Fibroblast of upper back skin (primary cell): ENCODE data around the gene EHD1.
"Not testable (repeated sequence)": the region's sequence is repeated elsewhere in the genome, so short reads cannot be mapped to it uniquely, and the experiment has no call there.

Experiments used
- DNase-seq: peaks from one replicate; pipeline ENCODE4 v3.0.0-alpha.2; 2013

Gene EHD1

GRCh38 chr11:64855596-64856304, 22.7 kb downstream of the EHD1 start:
- no peak for DNase-seq

- DNase-seq, result peak; percentile 85
Measured at GRCh38 chr11:64854534-64855502, 23.6 kb downstream of the EHD1 start.

GRCh38 chr11:64854157-64854533, 24.3 kb downstream of the EHD1 start:
- DNase-seq, result no peak

DNA sequence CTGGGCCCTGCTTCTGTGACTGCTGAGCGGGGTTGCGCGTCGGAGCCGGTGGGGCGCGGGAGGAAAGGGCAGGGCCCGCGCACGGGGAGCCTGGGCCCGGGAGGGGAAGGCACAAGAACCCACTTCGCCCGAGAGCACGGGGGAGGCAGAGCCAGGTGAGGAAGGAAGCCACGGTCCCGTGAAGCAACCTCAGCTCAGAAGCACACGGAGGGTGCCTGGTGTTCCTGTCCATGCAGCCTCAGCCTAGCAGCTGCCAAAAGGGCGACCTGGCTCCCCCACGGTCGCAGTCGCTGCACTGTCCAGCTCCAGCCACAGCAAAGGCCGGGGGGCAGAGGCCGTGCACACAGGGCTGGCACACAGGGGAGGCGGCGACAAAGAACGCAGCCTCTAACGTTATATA, 24.7 kb downstream of the EHD1 start:
- DNase-seq, result no peak

DNA sequence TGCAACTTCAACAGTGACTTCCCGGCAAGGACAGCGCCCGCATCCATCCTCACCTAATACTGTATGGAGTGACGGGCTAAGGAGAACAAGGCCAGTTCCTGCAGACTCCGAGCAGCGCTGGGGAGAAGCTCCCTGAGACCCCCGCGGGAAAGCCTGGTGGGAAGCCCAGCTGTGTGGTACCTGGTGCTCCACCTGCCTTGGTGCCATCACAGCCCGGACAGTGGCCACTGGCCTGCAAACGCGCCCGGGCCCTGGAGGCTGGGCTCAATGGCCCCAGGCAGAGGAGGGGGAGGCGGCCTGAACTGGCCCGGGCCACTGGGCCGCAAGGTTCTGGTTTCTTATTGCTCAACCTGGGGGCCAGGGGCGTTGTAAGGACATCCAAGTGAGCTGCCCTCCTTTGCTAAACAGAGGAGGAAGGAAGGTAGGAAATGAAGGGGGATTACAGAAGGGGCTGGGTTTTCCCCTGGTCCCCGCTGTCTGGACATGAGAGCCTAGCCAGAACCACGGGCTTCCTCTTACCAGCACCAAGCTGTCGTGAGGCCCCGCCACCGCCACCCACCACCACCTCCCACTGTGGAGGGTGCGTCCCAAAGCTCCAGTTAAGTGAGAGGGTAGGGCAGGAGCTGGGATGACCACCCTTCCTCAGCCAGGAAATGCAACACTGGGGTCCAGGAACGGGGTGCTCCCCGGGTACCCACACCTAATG, 25.5 kb downstream of the EHD1 start:
- no peak for DNase-seq

DNA sequence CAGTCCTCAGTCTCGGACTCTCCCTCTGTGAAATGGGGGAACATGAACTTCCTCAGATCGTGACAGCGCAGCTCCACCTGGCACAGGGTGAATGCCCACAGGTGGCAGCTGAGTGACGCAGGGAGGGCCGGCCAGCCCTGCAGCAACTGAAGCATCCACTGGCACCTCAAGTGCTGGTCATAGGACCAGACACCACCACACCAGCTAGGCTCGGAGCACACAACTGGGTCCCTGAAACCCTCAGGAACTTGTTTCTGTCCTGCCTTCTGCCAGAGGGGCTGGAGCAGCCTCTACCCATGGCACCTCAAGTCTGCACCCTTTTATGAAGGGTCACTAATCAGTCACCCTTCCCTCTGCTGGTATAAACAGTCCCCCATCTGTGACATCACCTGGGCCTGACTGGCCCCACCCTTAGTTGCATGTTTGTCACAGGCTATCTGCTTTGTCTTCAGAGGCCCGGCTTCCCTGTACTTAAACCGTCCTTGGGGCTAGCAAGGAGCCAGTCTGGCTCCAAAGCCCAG, 26.5 kb downstream of the EHD1 start:
- no peak for DNase-seq

DNA sequence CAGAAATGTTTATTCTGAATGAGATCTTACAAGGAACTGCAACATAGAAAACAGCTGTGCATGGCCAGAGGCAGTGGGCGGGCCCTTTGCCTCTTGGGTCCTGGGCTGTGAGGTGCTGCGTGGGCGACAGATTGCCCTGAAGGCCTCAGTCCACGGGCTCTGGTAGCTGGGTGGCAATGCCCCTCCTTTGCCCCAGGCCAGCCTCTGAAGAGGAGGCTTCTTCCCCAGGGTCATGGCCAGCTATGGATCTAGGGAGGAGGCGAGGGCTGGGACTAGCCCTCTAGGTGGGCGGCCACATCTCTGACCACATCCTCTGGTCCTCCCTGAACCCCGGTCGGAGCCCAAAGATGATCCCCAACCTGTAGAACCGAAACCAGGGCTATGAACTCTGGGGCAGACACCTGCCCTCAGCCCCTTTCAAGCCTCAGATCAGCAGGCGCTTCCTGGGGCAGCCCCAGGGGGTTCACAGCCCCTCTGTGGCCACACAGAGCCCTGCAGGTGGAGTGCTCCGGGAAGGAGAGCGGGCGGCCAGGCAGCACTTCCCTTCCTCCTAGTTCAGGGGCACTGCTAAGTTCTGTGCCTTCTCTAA, 27.3 kb downstream of the EHD1 start:
- DNase-seq, result no peak

- peak; percentile 42 for DNase-seq
Measured at GRCh38 chr11:64849598-64850356, 28.6 kb downstream of the EHD1 start.

GRCh38 chr11:64848826-64849597, 29.4 kb downstream of the EHD1 start:
- DNase-seq, result no peak

DNA sequence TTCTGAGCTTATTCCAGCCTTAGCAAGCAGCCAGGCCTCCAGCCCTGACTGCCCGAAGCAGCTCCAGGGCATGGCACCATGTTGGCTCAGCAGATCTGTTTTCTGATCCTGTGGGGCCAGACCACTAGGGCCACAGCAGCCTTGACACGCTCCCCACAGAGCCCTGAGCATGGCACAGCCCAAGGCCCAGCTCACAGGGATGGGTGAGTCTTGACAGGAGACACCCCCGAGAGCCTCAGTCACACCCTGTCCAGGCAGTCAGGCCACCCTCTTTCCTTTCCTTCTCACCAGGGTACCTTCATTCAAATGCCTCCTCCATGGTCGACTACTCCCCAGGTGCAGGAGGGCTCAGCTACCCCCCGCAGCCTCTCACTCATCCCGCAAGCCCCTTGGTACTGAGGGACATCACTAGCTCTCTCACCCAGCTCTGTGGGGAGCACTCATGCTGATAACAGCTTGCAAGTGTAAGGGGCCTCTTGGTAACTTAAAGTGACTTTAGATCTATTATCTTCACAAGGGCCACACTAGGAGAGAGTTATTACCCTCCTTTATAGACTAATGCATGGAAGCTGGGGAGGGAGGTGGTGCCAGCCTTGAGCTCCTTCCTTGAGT, 30.1 kb downstream of the EHD1 start:
- DNase-seq, result no peak

DNA sequence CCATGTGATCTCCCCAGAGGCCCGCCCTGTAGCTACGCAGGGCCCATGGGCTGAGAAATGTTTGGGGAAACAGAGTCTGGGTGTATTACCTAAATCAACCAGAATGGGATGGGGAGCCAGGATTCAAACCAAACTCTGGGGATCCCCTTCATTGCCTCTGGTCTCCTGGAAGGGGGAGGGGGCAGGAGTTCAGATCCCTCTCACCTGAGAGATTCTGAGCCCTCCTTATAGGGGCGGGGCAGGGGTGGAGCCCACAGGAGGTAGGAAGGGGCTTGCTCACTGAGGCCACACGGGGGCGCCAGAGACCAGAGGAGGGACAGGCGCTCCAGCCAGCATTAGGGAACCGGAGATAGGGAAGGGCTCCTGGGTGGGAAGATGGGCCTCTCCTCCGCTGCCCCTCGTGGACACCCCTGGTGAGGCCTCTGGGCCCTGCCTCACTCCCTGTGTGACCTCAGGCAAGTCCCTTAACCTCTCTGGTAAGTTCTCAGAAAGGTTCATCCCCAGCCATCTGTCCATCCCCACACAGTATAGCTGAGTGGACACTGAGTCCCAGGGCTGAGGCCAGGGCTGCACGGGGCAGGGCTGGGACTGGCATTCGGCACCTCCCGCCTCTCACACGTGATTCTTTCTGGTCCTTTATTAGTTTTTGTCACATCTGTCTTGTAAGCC, 31.3 kb downstream of the EHD1 start:
- peak; percentile 89 for DNase-seq

- DNase-seq, result not testable (repeated sequence)
Measured at GRCh38 chr11:64845776-64846129, 32.7 kb downstream of the EHD1 start.

- no peak for DNase-seq
Measured at GRCh38 chr11:64845129-64845775, 33.2 kb downstream of the EHD1 start.

DNA sequence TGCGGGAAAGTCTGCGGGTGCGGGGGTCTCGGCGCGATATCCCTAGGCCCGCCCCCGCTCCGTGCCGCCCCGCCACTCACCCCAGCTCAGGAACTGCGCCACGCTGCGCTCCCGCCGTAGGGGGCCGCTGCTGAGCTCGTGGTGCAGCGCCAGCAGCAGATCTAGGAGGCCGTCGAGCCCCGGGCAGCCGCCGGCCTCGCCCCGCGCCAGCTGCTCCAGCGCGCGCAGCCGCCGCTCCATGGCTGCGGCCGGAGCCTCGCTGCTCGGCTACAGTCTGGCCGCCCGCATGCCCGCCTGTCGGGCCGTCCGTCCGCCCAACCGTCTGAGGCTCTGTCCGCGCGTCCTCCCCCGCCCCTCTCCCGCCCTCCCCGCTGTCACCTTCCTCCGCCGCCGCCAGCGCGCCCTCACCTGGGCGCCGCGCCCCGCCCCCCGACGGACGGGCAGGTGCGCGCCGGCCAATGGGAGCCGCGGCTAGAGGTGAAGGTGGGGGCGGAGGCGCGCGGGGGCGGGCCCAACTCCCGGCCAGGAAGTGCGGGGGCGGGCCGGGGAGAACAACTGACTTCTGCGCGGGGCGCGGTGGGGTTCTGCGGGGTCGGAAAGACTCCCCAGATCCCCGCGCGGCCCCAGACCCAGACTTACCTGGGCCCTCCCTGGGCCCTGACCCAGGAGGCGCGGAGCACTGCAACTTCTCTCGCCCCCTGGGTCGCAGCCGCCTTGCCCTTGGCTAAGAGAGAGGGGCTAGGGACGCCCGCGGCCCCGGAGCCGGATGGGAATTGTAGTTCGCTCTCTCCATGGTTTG, 33.9 kb downstream of the EHD1 start, which contains the start of gene CDC42BPG:
CDC42BPG (minus strand) TSS at position 324 of the 799 bp plus-strand sequence; CDS start at position 240, 84 bp downstream.
- DNase-seq, result peak; percentile 52

- DNase-seq, result no peak
Measured at GRCh38 chr11:64843686-64844329, 34.6 kb downstream of the EHD1 start.

DNA sequence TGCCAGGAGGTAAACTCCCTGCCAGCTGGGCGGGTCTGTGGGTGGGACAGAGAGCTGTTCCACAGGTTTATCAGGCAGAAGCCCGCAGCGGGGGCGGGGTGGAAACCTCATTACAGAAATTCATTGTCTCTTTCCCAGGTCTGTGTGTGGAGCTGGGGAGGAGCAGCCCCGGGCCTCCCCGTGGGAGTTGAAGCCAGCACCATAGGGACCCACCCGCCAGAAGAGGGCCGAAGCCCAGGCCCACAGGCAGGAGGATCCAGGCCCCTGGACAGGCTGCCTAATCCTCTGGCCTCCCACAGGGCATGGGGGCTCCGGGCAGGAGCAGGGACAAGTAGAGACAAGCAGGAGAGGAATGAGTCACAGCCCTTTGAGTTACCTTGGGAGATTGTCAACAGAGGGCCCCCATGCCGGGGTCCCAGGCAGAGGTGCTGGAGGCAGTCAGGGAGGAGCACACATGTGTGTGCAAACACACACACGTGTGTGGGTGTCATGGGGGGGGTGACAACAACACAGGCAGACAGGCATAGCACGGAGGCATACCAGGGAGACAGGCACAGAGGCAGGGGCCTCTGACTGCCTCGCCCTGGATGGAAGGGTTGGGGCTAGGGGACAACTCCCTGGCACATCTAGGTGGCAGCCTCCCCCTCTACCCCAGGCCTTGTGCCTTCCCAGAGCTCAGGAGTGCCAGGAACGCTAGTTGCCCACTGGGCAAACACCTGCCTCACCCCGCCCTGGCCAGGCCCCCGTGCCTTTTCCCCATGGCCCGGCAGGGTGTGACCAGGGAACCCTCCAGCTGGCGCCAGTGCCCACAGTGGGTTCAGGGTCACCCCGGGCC, 35.4 kb downstream of the EHD1 start:
- DNase-seq, result no peak

DNA sequence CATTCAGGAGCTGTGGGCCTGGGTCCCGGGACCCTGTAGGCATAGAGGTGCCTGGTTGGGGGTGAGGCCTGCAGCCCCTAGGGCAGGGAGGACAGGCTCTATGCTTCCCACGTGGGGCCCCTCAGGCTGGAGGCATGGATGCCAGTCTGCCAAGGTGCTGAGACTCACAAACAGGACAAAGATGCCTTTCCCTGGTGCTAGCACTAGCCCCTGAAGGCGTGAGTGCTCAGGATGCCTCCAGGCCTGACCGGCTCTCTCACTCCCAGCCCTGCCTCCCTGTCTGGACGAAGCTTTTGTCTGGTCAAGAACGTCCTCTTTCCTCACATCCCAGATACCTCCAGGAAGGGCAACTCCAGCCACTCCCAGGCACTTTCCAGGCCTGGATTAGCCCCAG, 36.1 kb downstream of the EHD1 start:
- DNase-seq, result no peak
